HepG2 (cell line): Measurements from ENCODE around the gene STX1B. TPM values are rescaled to one million over a fixed set of nuclear protein-coding genes. Genes with fewer than 3 reads are reported as not detected.

Experiments
- ATAC-seq: fragments of 200-7000 bp; cut with Tn5 transposase; 3 replicates; pipeline ENCODE4 v1.9.1; 2020; ENCODE audit warnings: mild to moderate bottlenecking, moderate library complexity
- BruUV-seq: library from RNA; stranded (reverse); fragments of 400-500 nt; replicated peaks from 2 replicates; lab custom pipeline; 2021; lab: Mats Ljungman, UMichigan
- CTCF ChIA-PET: fragments of 300-600 bp; formaldehyde crosslinking; extraction: SDS; loops from one replicate; lab custom pipeline; 2021; ENCODE audit warnings: low total read pairs, inconsistent platforms, low intra/inter-chr PET ratio; lab: Yijun Ruan, JAX
- POLR2A ChIA-PET: fragments of 350-600 bp; sonication (Branson Sonifier 250); formaldehyde crosslinking; loops from one replicate; lab custom pipeline; 2020; ENCODE audit warnings: antibody characterized with exemption, inconsistent platforms; lab: Yijun Ruan, JAX
- DNase-seq: peaks from one replicate; pipeline ENCODE4 v3.0.0-alpha.2; 2015; ENCODE audit warnings: low spot score
- FAIRE-seq: peaks from 3 replicates; lab custom pipeline; 2011; peaks lifted over from hg19 to GRCh38; lab: Jason Lieb, UNC
- H2AFZ ChIP-seq: one replicate; pipeline ENCODE4 v1.6.1; 2011; ENCODE audit warnings: low read length, inconsistent platforms
- H3K27ac ChIP-seq: fragments of 300-600 bp; 3 replicates; pipeline ENCODE4 v1.8.0; 2011; ENCODE audit warnings: mixed run types, mild to moderate bottlenecking, mixed read lengths, low read length, inconsistent platforms; ENCODE audit not compliant: insufficient read depth; ENCODE audit errors: extremely low read length
- H3K27me3 ChIP-seq, 2 experiments: fragments of 200-600 bp in 1 of 2; 2 replicates in 1 of 2; 3 replicates in 1 of 2; pipeline versions ENCODE4 v1.6.0 to v1.8.0; 2011; ENCODE audit warnings: low read length in 2 of 2, mild to moderate bottlenecking in 2 of 2, moderate library complexity in 2 of 2, inconsistent platforms in 1 of 2; ENCODE audit not compliant: insufficient read depth in 2 of 2, control insufficient read depth in 1 of 2
- H3K36me3 ChIP-seq, 2 experiments: fragments of 200-600 bp in 1 of 2; replicated peaks in 1 of 2; 2 replicates in 1 of 2; 3 replicates in 1 of 2; pipeline versions ENCODE4 v1.5.1 to v1.8.0; 2011; ENCODE audit warnings: low read length in 2 of 2, inconsistent platforms in 1 of 2; ENCODE audit not compliant: insufficient read depth in 2 of 2, control insufficient read depth in 1 of 2
- H3K4me1 ChIP-seq: 2 replicates; pipeline ENCODE4 v1.5.1; 2012; ENCODE audit warnings: low read length, inconsistent platforms; ENCODE audit not compliant: insufficient read depth
- H3K4me2 ChIP-seq: 2 replicates; pipeline ENCODE4 v1.6.0; 2011; ENCODE audit warnings: low read depth, low read length, inconsistent platforms
- H3K4me3 ChIP-seq, 3 experiments: fragments of 200-600 bp in 1 of 3; sonication (generic), shearing (Covaris generic) in 1 of 3; replicated peaks in 1 of 3; 2 replicates each; pipeline ENCODE4 v1.5.1; 2011 to 2016; ENCODE audit warnings: low read length in 3 of 3, inconsistent platforms in 2 of 3, low read depth in 2 of 3, mild to moderate bottlenecking in 2 of 3, control low read depth in 1 of 3, mixed read lengths in 1 of 3; ENCODE audit not compliant: insufficient read depth in 1 of 3
- H3K79me2 ChIP-seq: one replicate; pipeline ENCODE4 v1.6.1; 2011; ENCODE audit warnings: low read length, inconsistent platforms; ENCODE audit not compliant: insufficient read depth
- H3K9ac ChIP-seq: 2 replicates; pipeline ENCODE4 v1.6.0; 2011; ENCODE audit warnings: mild to moderate bottlenecking, low read depth, low read length, inconsistent platforms; ENCODE audit not compliant: insufficient read depth
- H3K9me3 ChIP-seq: 2 replicates; pipeline ENCODE4 v1.5.1; 2012; ENCODE audit warnings: mild to moderate bottlenecking, low read length
- H4K20me1 ChIP-seq: 2 replicates; pipeline ENCODE4 v1.6.0; 2011; ENCODE audit warnings: inconsistent platforms, mild to moderate bottlenecking, low read length, moderate library complexity; ENCODE audit not compliant: insufficient read depth
- AGO1 ChIP-seq: fragments of 200-400 bp; formaldehyde crosslinking; IDR thresholded peaks from 2 replicates; pipeline ENCODE4 v1.6.1; 2017; ENCODE audit warnings: mild to moderate bottlenecking, low read depth, low read length, moderate library complexity; ENCODE audit not compliant: poor library complexity, severe bottlenecking
- ARNT ChIP-seq: fragments of 450-650 bp; IDR thresholded peaks from 2 replicates; pipeline ENCODE4 v1.6.1; 2017
- ATM ChIP-seq: fragments of 450-650 bp; IDR thresholded peaks from 2 replicates; pipeline ENCODE4 v1.7.1; 2017; ENCODE audit warnings: mild to moderate bottlenecking, borderline replicate concordance
- BRD4 ChIP-seq: sonication (generic); formaldehyde crosslinking; IDR thresholded peaks from 2 replicates; pipeline ENCODE4 v1.4.0; 2020; ENCODE audit warnings: missing genetic modification reagents
- CEBPG ChIP-seq: IDR thresholded peaks from 2 replicates; pipeline ENCODE4 v1.6.1; 2016
- HOXA7 ChIP-seq: sonication (generic); formaldehyde crosslinking; IDR thresholded peaks from 2 replicates; pipeline ENCODE4 v1.8.1; 2022; ENCODE audit warnings: mild to moderate bottlenecking, missing genetic modification reagents, moderate library complexity
- SALL1 ChIP-seq: sonication (generic); formaldehyde crosslinking; IDR thresholded peaks from 2 replicates; pipeline ENCODE4 v1.8.0; 2022; ENCODE audit warnings: mild to moderate bottlenecking, missing genetic modification reagents
- SIX4 ChIP-seq: sonication (generic); formaldehyde crosslinking; IDR thresholded peaks from 2 replicates; pipeline ENCODE4 v1.4.0; 2020; ENCODE audit warnings: missing genetic modification reagents
- THAP7 ChIP-seq: sonication (generic); formaldehyde crosslinking; IDR thresholded peaks from 2 replicates; pipeline ENCODE4 v1.8.1; 2023; ENCODE audit warnings: mild to moderate bottlenecking, missing genetic modification reagents
- TSC22D2 ChIP-seq: sonication (generic); formaldehyde crosslinking; IDR thresholded peaks from 2 replicates; pipeline ENCODE4 v1.5.1; 2020; ENCODE audit warnings: missing genetic modification reagents, mild to moderate bottlenecking, borderline replicate concordance
- ZBTB46 ChIP-seq: sonication (generic); formaldehyde crosslinking; IDR thresholded peaks from 2 replicates; pipeline ENCODE4 v1.4.0; 2020; ENCODE audit warnings: mild to moderate bottlenecking, missing genetic modification reagents, borderline replicate concordance
- ZHX1 ChIP-seq: sonication (generic); formaldehyde crosslinking; IDR thresholded peaks from 2 replicates; pipeline ENCODE4 v1.8.1; 2022; ENCODE audit warnings: low read depth, mild to moderate bottlenecking, missing genetic modification reagents
- ZMYM3 ChIP-seq: sonication (generic); formaldehyde crosslinking; IDR thresholded peaks from 2 replicates; pipeline ENCODE4 v1.5.1; 2020; ENCODE audit warnings: mild to moderate bottlenecking, missing genetic modification reagents
- ZNF18 ChIP-seq: sonication (generic); formaldehyde crosslinking; IDR thresholded peaks from 2 replicates; pipeline ENCODE4 v1.8.0; 2022; ENCODE audit warnings: mild to moderate bottlenecking, missing genetic modification reagents; ENCODE audit not compliant: insufficient replicate concordance
- ZNF317 ChIP-seq: sonication (generic); formaldehyde crosslinking; IDR thresholded peaks from 2 replicates; pipeline ENCODE4 v1.5.0; 2020; ENCODE audit warnings: mild to moderate bottlenecking, missing genetic modification reagents
- ZNF678 ChIP-seq: sonication (generic); formaldehyde crosslinking; IDR thresholded peaks from 2 replicates; pipeline ENCODE4 v1.4.0; 2020; ENCODE audit warnings: mild to moderate bottlenecking, missing genetic modification reagents
- ZNF780A ChIP-seq: sonication (generic); formaldehyde crosslinking; IDR thresholded peaks from 2 replicates; pipeline ENCODE4 v1.8.0; 2022; ENCODE audit warnings: mild to moderate bottlenecking, missing genetic modification reagents, moderate library complexity
- ZSCAN31 ChIP-seq: sonication (generic); formaldehyde crosslinking; IDR thresholded peaks from 2 replicates; pipeline ENCODE4 v1.5.0; 2020; ENCODE audit warnings: low read depth, mild to moderate bottlenecking, missing genetic modification reagents
- WGBS: methylation state at CpG from one replicate; pipeline ENCODE4 v1.1.6; 2017; ENCODE audit warnings: low lambda C conversion rate; 5-methylcytosine and 5-hydroxymethylcytosine counted together
- in situ Hi-C: cut with HindIII; loops from 2 replicates; pipeline ENCODE4 v1.10.0; 2017; ENCODE audit warnings: low pct_unique_long_range_greater_than_20kb; ENCODE audit not compliant: extremely low pct_ligation_motif_present
- intact Hi-C: fragments of 100-400 bp; cut with micrococcal nuclease; formaldehyde crosslinking; loops from one replicate; pipeline ENCODE4 v1.10.0; 2022; ENCODE audit not compliant: unreplicated experiment
- polyA plus RNA-seq, 8 experiments: library from polyadenylated mRNA; depleted of rRNA in 3 of 8; stranded (reverse) in 7 of 8; unstranded in 1 of 8; fragments of >200 nt; fragmentation: Illumina TruSeq in 4 of 8; extraction: Trizol in 4 of 8; gene quantifications; 2 replicates each; pipeline versions ENCODE4 v1.2.1 to v1.2.3, GENCODE V29; 2011 to 2016; ENCODE audit warnings: low read depth in 4 of 8, missing spikeins in 1 of 8, mixed read lengths in 1 of 8; ENCODE audit not compliant: insufficient read depth in 1 of 8
- total RNA-seq, 5 experiments: library from RNA; depleted of rRNA; stranded (reverse); fragments of >200 nt; fragmentation: Illumina TruSeq; extraction: Trizol; gene quantifications; 2 replicates each; pipeline ENCODE4 v1.2.3, GENCODE V29; 2016; ENCODE audit warnings: low read depth in 1 of 5

The STX1B gene
- total and polyA plus RNA-seq, 2 of the 13 experiments (the other 11 are each of a cell fraction or from before 2014, with no cell fraction given): 2.1 to 3.0 TPM

GRCh38 chr16:31000671-31001382 is 9.6 kb downstream of the STX1B start:
- no peak overlapping the region for H3K9ac ChIP-seq
- H3K36me3 ChIP-seq: no peaks in the 10 kb centered on the region
- ATAC-seq (no peak), DNase-seq (no peak), FAIRE-seq (no peak)
- H3K4me1 ChIP-seq: peaks cover 87% of the 10 kb centered on the region
- intact Hi-C loops: no loop called here
- ChIA-PET POLR2A (interaction anchor here (2.1 to 5.9 kb wide), 5 partner anchors 15 to 141 kb away, joined by 4 to 81 read pairs (median 14); partner anchors contain the start of genes HSD3B7 and STX4), CTCF (no interaction called here)
- no peaks in the 10 kb centered on the region for H4K20me1 ChIP-seq
- no peaks in the 10 kb centered on the region; a peak in 2 of 5 replicates for H3K27me3 ChIP-seq
- in situ Hi-C loops: no loop called here
- H3K27ac ChIP-seq: no peak overlapping the region
- no peaks in the 10 kb centered on the region for H3K9me3 ChIP-seq
- no peak overlapping the region for H2AFZ ChIP-seq
- no peak overlapping the region for H3K4me3 ChIP-seq
- BruUV-seq: no TSS peak
- WGBS: 77% methylated on average over 19 of the region's 19 CpGs
- H3K4me2 ChIP-seq: peak overlapping the region; percentile 4; the same call in 1 of the 2 replicates
- H3K79me2 ChIP-seq: no peaks in the 10 kb centered on the region
- no peak for TF ChIP-seq SALL1 (CRISPR knock-in tag)
- 0 out of 2 replicates have a peak, but pooled peaks have one; percentile 28 for TF ChIP-seq ZMYM3
- no peak for TF ChIP-seq SIX4
- no peak for TF ChIP-seq AGO1
- TF ChIP-seq ZNF678: no peak
- no peak for TF ChIP-seq THAP7 (CRISPR knock-in tag)
- TF ChIP-seq HOXA7 (CRISPR knock-in tag): no peak
- TF ChIP-seq ZBTB46 (CRISPR knock-in tag): 0 out of 2 replicates have a peak, but pooled peaks have one; percentile 1
- TF ChIP-seq BRD4 (CRISPR knock-in tag): no peak
- no peak for TF ChIP-seq ATM
- TF ChIP-seq ZNF317 (CRISPR knock-in tag): peak; percentile 80
- TF ChIP-seq ZNF780A (CRISPR knock-in tag): no peak
- no peak for TF ChIP-seq TSC22D2
- peak; percentile 78 for TF ChIP-seq CEBPG
- TF ChIP-seq ZHX1 (CRISPR knock-in tag): no peak
- TF ChIP-seq ZNF18 (CRISPR knock-in tag): no peak
- TF ChIP-seq ARNT: no peak
- TF ChIP-seq ZSCAN31 (CRISPR knock-in tag): no peak
